IMR-90 (cell line): ENCODE data around the gene KAZN.

ENCODE experiments used
- BHLHE40 ChIP-seq: fragments of 150-350 bp; IDR thresholded peaks from 2 replicates; pipeline ENCODE4 v1.6.1; 2016; ENCODE audit warnings: mild to moderate bottlenecking, low read depth, low read length
- CEBPB ChIP-seq: IDR thresholded peaks from 2 replicates; pipeline ENCODE4 v1.6.1; 2012; ENCODE audit warnings: low read depth, low read length, improper control_type of control experiment
- CTCF ChIP-seq: conservative IDR thresholded peaks from 2 replicates; pipeline ENCODE4 v1.5.1; 2012; ENCODE audit warnings: mild to moderate bottlenecking, low read depth, low read length, improper control_type of control experiment
- ELK1 ChIP-seq: fragments of 150-350 bp; IDR thresholded peaks from 2 replicates; pipeline ENCODE4 v1.6.1; 2016; ENCODE audit warnings: low read depth, mild to moderate bottlenecking, low read length, moderate library complexity, borderline replicate concordance
- MAZ ChIP-seq: IDR thresholded peaks from 2 replicates; pipeline ENCODE4 v1.6.1; 2012; ENCODE audit warnings: low read depth, mild to moderate bottlenecking, low read length, improper control_type of control experiment, moderate library complexity, borderline replicate concordance
- MXI1 ChIP-seq: IDR thresholded peaks from 2 replicates; pipeline ENCODE4 v1.6.1; 2012; ENCODE audit warnings: low read depth, mild to moderate bottlenecking, low read length, moderate library complexity, borderline replicate concordance
- NFE2L2 ChIP-seq: fragments of 150-350 bp; IDR thresholded peaks from 2 replicates; pipeline ENCODE4 v1.6.1; 2016; ENCODE audit warnings: low read depth, mild to moderate bottlenecking, low read length
- POLR2A ChIP-seq: IDR thresholded peaks from 2 replicates; pipeline ENCODE4 v1.6.1; 2012; ENCODE audit warnings: mild to moderate bottlenecking, low read depth, low read length
- RAD21 ChIP-seq: IDR thresholded peaks from 2 replicates; pipeline ENCODE4 v1.6.1; 2012; ENCODE audit warnings: low read length, improper control_type of control experiment
- RCOR1 ChIP-seq: IDR thresholded peaks from 2 replicates; pipeline ENCODE4 v1.6.1; 2012; ENCODE audit warnings: mild to moderate bottlenecking, low read length, improper control_type of control experiment; ENCODE audit not compliant: insufficient replicate concordance
- RFX5 ChIP-seq: IDR thresholded peaks from 2 replicates; pipeline ENCODE4 v1.8.0; 2012; ENCODE audit warnings: low read depth, mild to moderate bottlenecking, low read length, moderate library complexity
- SMC3 ChIP-seq: fragments of 150-350 bp; IDR thresholded peaks from 2 replicates; pipeline ENCODE4 v1.6.1; 2016; ENCODE audit warnings: low read depth, mild to moderate bottlenecking, antibody characterized with exemption, low read length, moderate library complexity
- USF2 ChIP-seq: fragments of 150-350 bp; IDR thresholded peaks from 2 replicates; pipeline ENCODE4 v1.6.1; 2017; ENCODE audit warnings: mild to moderate bottlenecking, antibody characterized with exemption, low read length, low read depth

- TF ChIP-seq CTCF (no peak), USF2 (no peak), MXI1 (no peak), RFX5 (no peak), POLR2A (no peak), BHLHE40 (no peak), MAZ (no peak), SMC3 (no peak), NFE2L2 (no peak), ELK1 (no peak), RCOR1 (no peak), RAD21 (no peak), CEBPB (no peak)
Measured at GRCh38 chr1:14755518-14756252, 157.2 kb downstream of the KAZN start.
